Pancreas (tissue), 10 donors: ENCODE results near the gene PPP2R5D. TPM values are rescaled to one million over a fixed set of nuclear protein-coding genes. Genes with fewer than 3 reads are reported as not detected.

Experiments
- ATAC-seq, 4 donors: fragments of 200-7000 bp; cut with Tn5 transposase; one replicate each; pipeline versions ENCODE4 v1.8.0 to v1.9.1; 2020; ENCODE audit warnings: mild to moderate bottlenecking in 4 of 4, moderate library complexity in 4 of 4
- DNase-seq, 6 donors: peaks; one replicate each; pipeline ENCODE4 v3.0.0-alpha.2; 2020
- FAIRE-seq: peaks from 2 replicates; lab custom pipeline; 2012; peaks lifted over from hg19 to GRCh38; lab: Jason Lieb, UNC
- H3K27ac ChIP-seq, 4 donors: fragments of 200-600 bp; sonication (generic); 1 replicate in 3 of 4; 2 replicates in 1 of 4; pipeline versions ENCODE4 v1.5.0 to v1.8.0; 2020
- H3K27me3 ChIP-seq, 4 donors: fragments of 200-600 bp; one replicate each; pipeline ENCODE4 v1.8.0; 2021
- H3K36me3 ChIP-seq, 3 donors: fragments of 200-600 bp; sonication (generic) in 1 of 3; one replicate each; pipeline versions ENCODE4 v1.5.0 to v1.8.0; 2020 to 2021
- H3K4me1 ChIP-seq, 3 donors: fragments of 200-600 bp; one replicate each; pipeline ENCODE4 v1.8.0; 2021
- H3K4me3 ChIP-seq, 4 donors: fragments of 200-600 bp; sonication (generic) in 2 of 4; one replicate each; pipeline versions ENCODE4 v1.5.0 to v1.8.0; 2020 to 2021
- H3K9me3 ChIP-seq, 4 donors: fragments of 200-600 bp; one replicate each; pipeline ENCODE4 v1.8.0; 2021
- CTCF ChIP-seq, 4 donors: fragments of 200-600 bp; sonication (generic) in 3 of 4; IDR thresholded peaks; one replicate each; pipeline versions ENCODE4 v1.5.0 to v1.8.0; 2021; ENCODE audit warnings: antibody characterized with exemption in 4 of 4
- WGBS, 2 donors: extraction: QIAGEN DNeasy Blood & Tissue Kit; methylation state at CpG; one replicate each; pipeline ENCODE4 v1.1.7; 2013; 5-methylcytosine and 5-hydroxymethylcytosine counted together
- intact Hi-C, 3 donors: fragments of 100-400 bp; cut with DNase I; formaldehyde crosslinking; loops; one replicate each; pipeline versions ENCODE4 v1.11.1 to v1.14.2; 2022
- polyA plus RNA-seq, 2 donors: library from polyadenylated mRNA; stranded (reverse); fragments of 200-250 nt; gene quantifications; one replicate each; pipeline ENCODE4 v1.2.3, GENCODE V29; 2013
- total RNA-seq, 6 donors: library from RNA; stranded (reverse); fragmentation: NEBNext Ultra II Directional in 4 of 6; extraction: Animal tissue kit (Norgen Biotek cat#: 25700) in 4 of 6; gene quantifications; one replicate each; pipeline versions ENCODE4 v1.2.1 to v1.2.4, GENCODE V29; 2021 to 2023
- donor health status: healthy with polysubstance abuse.
- donor health status: DM: no; HTN: no; CAD: no; lungs with moderate emphysema.
- donor health status: DM: no; HTN: no; CAD: no.
- donor health status: control.
- donor health status: control.
- donor health status: Bipolar disorder and iron deficiency.
- donor health status: DM: yes; HTN: yes; CAD: no.
- donor health status: DM: no; HTN: no; CAD: no.
- donor health status: DM: no; HTN: no; CAD: no.
- donor health status: DM: yes; HTN: yes; CAD: no.

Gene PPP2R5D
- total and polyA plus RNA-seq, 8 donors, result 9.6 to 18.7 (median 12.6) TPM

- ATAC-seq (no peak), FAIRE-seq (no peak), DNase-seq (peak in 2 of 6 donors; percentile 43 to 72)
- Histone ChIP-seq H3K27ac (peak overlapping the region in 2 of 4 donors; percentile 94 to 96), H3K9me3 (no peaks in the 10 kb centered on the region), H3K27me3 (no peaks in the 10 kb centered on the region), H3K4me3 (peak overlapping the region in 2 of 4 donors; percentile 45 to 78), H3K4me1 (peaks cover 0 to 13% (median 0%) of the 10 kb centered on the region in 3 donors), H3K36me3 (peaks cover 0 to 35% (median 14%) of the 10 kb centered on the region in 3 donors)
- intact Hi-C loops, result no loop called here
- no peak for TF ChIP-seq CTCF (IDR thresholded peaks at IDR 0.05)
- WGBS, 2 donors, result 50 to 70% methylated on average over 11 to 13 of the region's 13 CpGs
Observed at GRCh38 chr6:42962502-42963178, 21.7 kb upstream of the PPP2R5D start.

DNA sequence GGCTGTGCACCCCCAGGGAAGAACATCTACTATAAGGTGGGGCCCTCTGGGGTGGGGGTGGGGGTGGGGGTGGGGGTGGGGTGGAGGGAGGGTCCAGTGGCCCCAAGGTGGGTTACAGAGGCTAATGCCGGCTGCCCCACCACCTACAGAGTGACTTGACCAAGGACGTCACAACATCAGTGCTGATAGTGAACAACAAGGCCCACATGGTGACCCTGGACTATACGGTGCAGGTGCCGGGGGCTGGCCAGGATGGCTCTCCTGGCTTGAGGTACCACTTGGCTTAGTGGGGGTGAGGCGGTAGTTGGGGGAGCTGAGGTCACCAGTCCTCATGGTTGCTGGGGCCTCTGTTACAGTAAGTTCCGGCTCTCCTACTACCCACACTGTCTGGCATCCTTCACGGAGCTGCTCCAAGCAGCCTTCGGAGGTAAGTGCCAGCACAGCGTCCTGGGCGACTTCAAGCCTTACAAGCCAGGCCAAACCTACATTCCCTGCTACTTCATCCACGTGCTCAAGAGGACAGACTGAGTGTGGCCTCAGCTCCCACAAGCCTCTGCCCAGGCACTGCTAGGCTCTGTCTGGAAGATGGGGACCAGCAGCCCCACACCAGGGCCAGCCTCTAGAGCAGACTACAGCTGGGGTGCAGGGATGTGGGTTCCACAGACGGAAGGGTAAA is 21.1 kb upstream of the PPP2R5D start:
- no peak for ATAC-seq
- intact Hi-C loops, result no loop called here
- peaks cover 0 to 35% (median 14%) of the 10 kb centered on the region in 3 donors for H3K36me3 ChIP-seq
- no peak for TF ChIP-seq CTCF (IDR thresholded peaks at IDR 0.05)
- WGBS, 2 donors, result 59 to 64% methylated on average over 12 of the region's 12 CpGs
- H3K27me3 ChIP-seq, result no peaks in the 10 kb centered on the region
- H3K4me3 ChIP-seq, result no peak overlapping the region
- FAIRE-seq, result no peak
- peak in 1 of 6 donors; percentile 73 for DNase-seq
- H3K4me1 ChIP-seq, result peaks cover 0 to 13% (median 0%) of the 10 kb centered on the region in 3 donors
- H3K9me3 ChIP-seq, result no peaks in the 10 kb centered on the region
- no peak overlapping the region for H3K27ac ChIP-seq

GRCh38 chr6:42963855-42964605 is 20.3 kb upstream of the PPP2R5D start:
- Histone ChIP-seq H3K36me3 (peaks cover 0 to 35% (median 14%) of the 10 kb centered on the region in 3 donors), H3K27ac (no peak overlapping the region), H3K9me3 (no peaks in the 10 kb centered on the region), H3K27me3 (no peaks in the 10 kb centered on the region), H3K4me3 (no peak overlapping the region), H3K4me1 (peaks cover 0 to 13% (median 0%) of the 10 kb centered on the region in 3 donors)
- intact Hi-C loops, result no loop called here
- DNase-seq (peak in 2 of 6 donors; percentile 42 to 74), ATAC-seq (no peak), FAIRE-seq (no peak)
- TF ChIP-seq CTCF (IDR thresholded peaks at IDR 0.05), result no peak
- WGBS, 2 donors, result 80 to 85% methylated on average over 9 of the region's 9 CpGs

DNA sequence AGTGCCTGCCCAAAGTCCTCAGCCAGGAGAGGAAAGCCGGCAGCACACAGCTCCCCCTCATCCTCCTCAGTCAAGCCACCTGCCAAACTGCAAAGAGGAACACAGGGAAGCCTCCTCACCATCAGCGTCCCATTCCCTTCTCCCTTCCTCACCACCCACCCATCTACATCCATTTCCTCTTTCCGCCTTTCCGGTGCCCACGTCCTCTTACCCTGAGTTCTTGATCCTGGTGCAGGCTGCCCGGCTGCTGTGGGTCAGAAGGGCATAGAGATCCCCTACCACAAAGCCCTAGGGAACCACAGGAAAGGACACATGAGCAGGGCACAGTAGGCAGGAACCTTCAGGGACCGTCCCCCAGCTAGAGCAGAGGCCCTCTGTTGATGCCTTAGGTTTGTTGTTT is 17.8 kb upstream of the PPP2R5D start:
- no peak for TF ChIP-seq CTCF (IDR thresholded peaks at IDR 0.05)
- FAIRE-seq (no peak), ATAC-seq (no peak), DNase-seq (peak in 1 of 6 donors; percentile 40)
- Histone ChIP-seq H3K4me3 (no peak overlapping the region), H3K4me1 (peaks cover 0 to 6% (median 0%) of the 10 kb centered on the region in 3 donors), H3K9me3 (no peaks in the 10 kb centered on the region), H3K27me3 (no peaks in the 10 kb centered on the region), H3K36me3 (peaks cover 0 to 35% (median 14%) of the 10 kb centered on the region in 3 donors), H3K27ac (no peak overlapping the region)
- 79 to 85% methylated on average over 7 of the region's 7 CpGs for WGBS, 2 donors
- intact Hi-C loops, result no loop called here
